Measurements from ENCODE around the gene CARS1.

The CARS1 gene

DNA sequence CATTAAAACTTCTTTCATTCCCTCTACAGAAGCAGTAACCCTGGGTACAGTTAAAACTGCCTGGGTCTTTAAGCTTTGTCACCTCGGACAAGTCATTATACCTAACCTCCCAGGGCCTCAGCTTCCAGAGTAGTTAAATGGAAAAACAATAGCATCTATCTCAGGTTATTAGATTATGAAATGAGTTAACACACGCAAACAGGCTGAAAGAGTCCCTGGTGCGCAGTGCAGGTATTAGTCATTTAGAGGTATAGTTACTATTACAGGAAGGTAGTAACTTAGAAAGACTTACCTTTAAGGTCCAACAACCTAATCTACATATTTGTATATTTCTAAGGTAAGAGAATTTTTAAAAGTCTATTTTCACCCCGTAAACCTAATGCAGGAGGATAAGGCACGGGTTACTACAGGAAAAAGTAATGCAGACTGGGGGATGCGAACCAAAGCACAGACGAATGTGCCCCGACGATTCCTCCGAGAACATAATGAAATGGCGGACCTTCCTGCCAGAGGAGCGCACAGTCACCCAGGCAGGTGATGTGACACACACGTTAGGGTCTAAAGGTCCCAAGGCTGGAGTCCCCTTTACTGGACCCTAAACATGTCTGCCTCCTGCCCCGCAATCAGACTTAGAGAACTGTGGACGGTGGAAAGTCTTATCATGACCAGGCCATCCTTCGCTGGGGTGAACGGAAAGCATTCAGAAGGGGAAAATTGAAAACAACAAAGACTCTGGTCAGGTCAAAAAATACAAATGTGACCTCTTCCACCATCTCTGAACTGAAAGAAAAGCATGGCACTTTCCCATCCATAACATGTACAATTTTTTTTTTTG, 66.4 kb downstream of the CARS1 start:
- peak in 1 of 2 experiments; percentile 21 for DNase-seq

- DNase-seq: no peak
Observed at GRCh38 chr11:2989551-2989950, 67.7 kb downstream of the CARS1 start.

GRCh38 chr11:2989006-2989405, 68.2 kb downstream of the CARS1 start:
- no peak for DNase-seq

GRCh38 chr11:2987881-2988861, 69.1 kb downstream of the CARS1 start:
- no peak for DNase-seq

GRCh38 chr11:2983908-2984307, 73.3 kb downstream of the CARS1 start:
- DNase-seq: no peak

DNA sequence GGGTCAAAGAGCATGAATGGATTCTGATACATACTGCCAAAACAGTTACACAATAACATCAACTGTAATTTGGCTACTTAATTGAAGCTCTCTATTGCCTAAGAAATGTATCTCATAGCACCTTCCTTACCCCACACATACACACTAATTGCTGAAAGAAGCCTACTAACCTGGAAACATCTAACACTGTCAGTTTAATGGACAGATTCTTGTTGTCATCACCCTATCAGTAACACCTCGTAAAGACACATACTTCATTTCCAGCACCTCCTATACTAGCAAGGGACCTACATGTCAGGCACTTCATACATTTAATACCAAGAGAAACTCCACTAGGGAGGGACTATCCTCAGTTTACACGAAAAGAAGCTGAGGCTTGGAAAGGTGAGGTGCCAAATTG, 75.0 kb downstream of the CARS1 start:
- no peak for DNase-seq

DNA sequence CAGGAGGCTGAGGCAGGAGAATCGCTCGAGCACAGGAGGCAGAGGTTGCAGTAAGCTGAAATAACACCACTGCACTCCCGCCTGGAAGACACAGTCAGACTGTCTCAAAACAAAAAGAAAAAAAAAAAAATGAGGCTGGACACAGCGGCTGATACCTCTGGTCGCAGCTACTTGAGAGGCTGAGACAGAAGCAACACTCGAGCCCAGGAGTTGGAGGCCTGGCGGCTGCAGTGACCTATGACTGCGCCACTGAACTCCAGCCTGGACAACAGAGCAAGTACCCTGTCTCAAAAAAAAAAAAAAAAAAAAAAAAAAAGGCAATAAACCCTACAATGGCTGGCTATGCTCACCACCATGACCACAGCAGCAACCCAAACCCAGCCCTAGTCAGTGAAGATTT, 76.1 kb downstream of the CARS1 start:
- DNase-seq: no peak

DNA sequence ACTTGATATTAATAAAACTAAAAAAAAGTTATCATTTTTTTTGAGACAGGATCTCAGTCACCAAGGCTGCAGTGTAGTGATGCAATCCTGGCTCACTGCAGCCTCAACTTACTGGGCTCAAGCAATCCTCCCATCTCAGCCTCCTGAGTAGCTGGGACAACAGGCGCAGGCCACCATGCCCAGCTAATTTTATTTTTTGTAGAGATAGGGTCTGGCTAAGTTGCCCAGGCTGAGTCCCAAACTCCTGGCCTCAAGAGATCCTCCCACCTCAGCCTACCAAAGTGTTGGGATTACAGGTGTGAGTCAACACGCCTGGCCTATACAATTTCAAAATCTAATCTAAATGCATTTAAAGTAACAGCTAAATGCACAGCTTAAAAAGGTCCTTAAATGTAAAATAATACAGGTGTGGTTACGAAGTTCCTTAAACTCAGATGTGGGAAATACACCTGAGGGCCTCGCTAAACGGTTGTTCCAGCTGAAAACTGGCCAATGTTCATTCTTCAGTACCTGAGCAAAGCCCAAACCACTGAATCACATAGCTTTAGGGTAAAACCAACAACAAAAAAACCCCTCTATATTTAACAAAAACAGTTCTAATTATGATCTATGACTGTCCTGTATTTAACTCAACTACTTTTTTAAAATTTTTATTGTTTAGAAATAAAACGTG, 76.9 kb downstream of the CARS1 start:
- no peak for DNase-seq

DNA sequence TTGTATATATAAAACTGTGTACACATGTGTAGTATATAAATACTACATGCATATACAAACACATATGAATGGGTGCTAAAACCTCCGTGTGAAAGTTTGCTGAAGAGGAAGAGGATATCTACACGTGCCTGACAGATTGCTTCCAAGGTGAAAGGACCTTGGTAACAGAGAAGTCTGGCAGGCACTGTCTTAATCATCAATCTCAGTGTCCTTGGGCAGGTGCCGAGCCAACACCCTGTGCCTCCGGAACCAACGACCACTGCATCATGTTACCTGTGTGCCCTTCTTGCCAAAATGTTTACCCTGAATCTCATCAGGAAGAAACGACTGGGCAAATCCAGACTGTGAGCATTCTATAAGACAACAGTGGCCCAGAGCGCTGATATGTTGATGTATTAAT, 80.1 kb downstream of the CARS1 start:
- DNase-seq: no peak

GRCh38 chr11:2976294-2977063, 80.7 kb downstream of the CARS1 start:
- no peak for DNase-seq

DNA sequence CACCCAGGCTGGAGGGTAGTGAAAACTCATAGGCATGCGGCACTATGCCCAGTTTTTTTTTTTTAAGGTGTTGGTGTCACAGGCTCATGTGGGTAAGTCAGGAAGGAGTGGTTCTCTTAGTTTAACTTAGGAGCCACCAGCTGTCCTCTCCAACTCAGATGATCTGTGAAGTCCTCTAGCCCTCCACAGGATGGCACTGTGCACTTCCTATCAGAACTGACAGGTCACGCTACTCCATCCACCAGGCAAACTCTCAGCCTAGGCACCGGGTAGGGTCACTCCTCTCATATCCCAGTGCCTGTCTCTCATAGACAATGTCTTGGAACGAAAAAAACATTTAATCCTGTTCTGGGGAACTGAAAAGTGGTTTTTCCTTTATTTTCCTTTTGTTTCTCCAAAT, 81.6 kb downstream of the CARS1 start:
- peak in 1 of 2 experiments; percentile 29 for DNase-seq

DNA sequence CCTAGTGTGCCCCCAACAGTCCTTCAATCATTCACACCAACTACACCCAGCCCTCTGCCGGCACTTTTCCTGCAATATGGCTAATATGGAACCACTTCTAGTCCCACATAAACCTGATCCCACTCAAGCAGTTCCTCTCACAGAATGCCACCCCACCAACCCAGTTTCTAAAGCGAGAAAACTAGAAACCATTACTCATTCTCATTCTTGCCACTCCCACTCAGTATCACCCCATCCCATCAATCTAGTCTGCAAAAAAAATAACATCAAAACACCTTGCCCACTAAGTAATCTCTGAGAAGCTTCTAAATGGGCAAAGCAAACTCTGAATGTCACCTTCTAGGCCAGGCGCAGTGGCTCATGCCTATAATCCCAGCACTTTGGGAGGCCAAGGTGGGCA, 83.0 kb downstream of the CARS1 start:
- DNase-seq: no peak

DNA sequence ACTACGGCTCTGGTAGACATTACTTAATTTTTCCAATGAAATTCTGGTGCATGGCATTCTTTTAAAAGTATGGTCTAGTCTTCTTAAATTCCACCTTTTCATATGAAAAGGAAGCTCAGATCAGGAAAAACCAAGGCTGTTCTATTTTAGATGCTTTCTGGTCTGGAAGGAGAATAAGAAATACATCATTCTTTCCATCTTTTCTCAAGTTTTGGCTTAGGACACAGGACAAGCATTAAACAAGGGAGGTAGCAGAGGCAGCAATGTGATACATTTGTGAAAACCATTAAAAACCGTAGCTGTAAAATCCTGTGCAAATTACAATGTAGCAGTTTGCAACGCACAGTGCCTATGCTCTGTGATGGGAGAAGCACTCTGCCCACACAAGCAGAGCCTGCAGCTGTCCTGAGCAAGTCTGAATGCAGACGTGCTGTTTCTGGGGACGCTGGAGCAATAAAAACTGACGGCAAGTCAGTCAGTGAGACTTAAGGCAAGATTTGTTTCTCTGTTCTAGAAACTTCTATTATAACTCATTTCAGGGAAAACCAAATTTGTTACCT, 88.8 kb downstream of the CARS1 start:
- no peak for DNase-seq

GRCh38 chr11:2964782-2965181, 92.4 kb downstream of the CARS1 start:
- DNase-seq: no peak

GRCh38 chr11:2963761-2964160, 93.5 kb downstream of the CARS1 start:
- DNase-seq: no peak

GRCh38 chr11:2963112-2963754, 94.0 kb downstream of the CARS1 start:
- no peak for DNase-seq

DNA sequence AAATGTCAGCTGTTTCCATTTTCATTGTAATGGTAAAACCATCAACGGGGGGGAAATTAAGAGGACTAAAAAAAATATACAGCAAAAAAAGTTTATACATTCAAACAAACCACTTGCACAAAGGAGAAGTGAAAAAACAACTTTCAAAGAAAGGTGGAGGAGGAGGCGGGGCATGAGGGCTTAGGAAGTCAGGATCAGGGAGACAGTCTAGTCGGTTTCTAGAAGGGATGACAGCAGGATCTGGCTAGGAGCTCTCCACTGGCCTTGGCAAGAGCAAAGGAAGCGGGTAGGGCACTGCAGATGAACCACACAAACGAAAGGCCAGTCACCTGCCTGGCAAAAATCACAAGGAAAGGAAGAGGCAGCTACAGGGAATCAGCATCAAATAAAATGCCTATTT, 96.1 kb downstream of the CARS1 start:
- no peak for DNase-seq

- DNase-seq: no peak
Observed at GRCh38 chr11:2960139-2960538, 97.1 kb downstream of the CARS1 start.

- no peak for DNase-seq
Observed at GRCh38 chr11:2958251-2958650, 99.0 kb downstream of the CARS1 start.

DNA sequence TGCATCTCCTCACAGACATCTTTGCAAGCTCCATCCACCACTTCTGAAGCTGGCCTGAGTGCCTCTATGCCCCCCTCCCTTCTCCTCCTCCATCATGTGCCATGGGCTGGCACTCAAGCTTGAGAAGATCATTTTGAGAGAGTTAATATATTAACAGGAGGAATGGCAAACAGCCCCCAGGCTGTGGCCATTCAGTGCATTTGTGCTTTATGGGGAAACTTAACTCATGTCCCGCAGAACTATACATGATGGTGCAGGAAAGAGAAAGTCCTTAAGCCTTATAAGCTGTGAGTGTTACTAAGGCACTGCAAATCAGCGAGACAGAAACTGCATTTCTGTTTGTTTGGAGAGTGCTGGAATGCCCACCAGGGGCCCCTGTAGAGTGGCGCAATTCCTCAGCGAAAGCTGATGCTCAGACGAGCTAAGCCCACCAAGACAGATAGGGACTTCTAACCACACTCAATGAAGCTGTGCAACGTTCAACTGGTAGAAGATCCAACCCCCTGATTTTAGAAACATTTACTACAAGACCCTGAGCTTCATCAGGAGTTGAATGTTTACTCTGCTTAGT, 101.2 kb downstream of the CARS1 start:
- no peak for DNase-seq

GRCh38 chr11:2954263-2954662, 103.0 kb downstream of the CARS1 start:
- no peak for DNase-seq

Measured in SW 1271 (cell line).